Neural crest cell (in vitro differentiated cells): ENCODE measurements around the gene GTF2F2. TPM values are rescaled to one million over a fixed set of nuclear protein-coding genes. Genes with fewer than 3 reads are reported as not detected.
A peak's percentile ranks its signal among the peaks of the same experiment; 100 is the strongest.

Experiments used
- DNase-seq: peaks from one replicate; pipeline ENCODE4 v3.0.0; 2021; ENCODE audit warnings: low read depth, mixed read lengths, low spot score
- H3K27ac Mint-ChIP-seq: one replicate; pipeline ENCODE4 v1.8.0; 2021; ENCODE audit warnings: mild to moderate bottlenecking, mixed read lengths; ENCODE audit not compliant: unreplicated experiment
- H3K27me3 Mint-ChIP-seq: 2 replicates; pipeline ENCODE4 v1.8.0; 2021; ENCODE audit warnings: low read depth, mild to moderate bottlenecking, mixed read lengths
- H3K36me3 Mint-ChIP-seq: 2 replicates; pipeline ENCODE4 v1.8.0; 2021; ENCODE audit warnings: low read depth, mild to moderate bottlenecking, mixed read lengths
- H3K4me1 Mint-ChIP-seq: 2 replicates; pipeline ENCODE4 v1.8.0; 2021; ENCODE audit warnings: mixed read lengths
- H3K4me3 Mint-ChIP-seq: one replicate; pipeline ENCODE4 v1.8.0; 2021; ENCODE audit warnings: mild to moderate bottlenecking, mixed read lengths
- H3K9me3 Mint-ChIP-seq: 2 replicates; pipeline ENCODE4 v1.8.0; 2021; ENCODE audit warnings: mixed read lengths
- CTCF ChIP-seq: fragments of 200-600 bp; sonication (generic); conservative IDR thresholded peaks from 2 replicates; pipeline ENCODE4 v1.5.0; 2021; ENCODE audit warnings: antibody characterized with exemption, mild to moderate bottlenecking
- total RNA-seq: library from RNA; stranded (reverse); gene quantifications from 2 replicates; pipeline ENCODE4 v1.2.1, GENCODE V29; 2021

The GTF2F2 gene
- total RNA-seq, 1 donor from 2014 or later: 25.1 TPM

GRCh38 chr13:45331692-45332035 lies 211.4 kb downstream of the GTF2F2 start:
- no peak for DNase-seq
- H3K4me3 Mint-ChIP-seq: no peak overlapping the region
- peaks cover 48% of the 10 kb centered on the region for H3K4me1 Mint-ChIP-seq
- H3K27ac Mint-ChIP-seq: no peak overlapping the region
- no peak for TF ChIP-seq CTCF
- H3K27me3 Mint-ChIP-seq: no peaks in the 10 kb centered on the region
- H3K9me3 Mint-ChIP-seq: no peaks in the 10 kb centered on the region
- H3K36me3 Mint-ChIP-seq: peaks cover 24% of the 10 kb centered on the region

- Mint-ChIP-seq H3K36me3 (peaks cover 30% of the 10 kb centered on the region), H3K27me3 (no peaks in the 10 kb centered on the region), H3K27ac (peak overlapping the region; percentile 76), H3K9me3 (no peaks in the 10 kb centered on the region), H3K4me3 (peak overlapping the region; percentile 55), H3K4me1 (peaks cover 53% of the 10 kb centered on the region)
- DNase-seq: no peak
- TF ChIP-seq CTCF: no peak
Observed at GRCh38 chr13:45332036-45332830, 211.9 kb downstream of the GTF2F2 start.

- DNase-seq: no peak
- Mint-ChIP-seq H3K4me1 (peaks cover 59% of the 10 kb centered on the region), H3K36me3 (peaks cover 31% of the 10 kb centered on the region), H3K27ac (no peak overlapping the region), H3K4me3 (peak overlapping the region; percentile 55), H3K9me3 (no peaks in the 10 kb centered on the region), H3K27me3 (no peaks in the 10 kb centered on the region)
- no peak for TF ChIP-seq CTCF
Observed at GRCh38 chr13:45332831-45333219, 212.5 kb downstream of the GTF2F2 start.

- no peak for DNase-seq
- no peak for TF ChIP-seq CTCF
- no peak overlapping the region for H3K27ac Mint-ChIP-seq
- peak overlapping the region; percentile 32 for H3K4me3 Mint-ChIP-seq
- H3K4me1 Mint-ChIP-seq: peaks cover 63% of the 10 kb centered on the region
- peaks cover 32% of the 10 kb centered on the region for H3K36me3 Mint-ChIP-seq
- no peaks in the 10 kb centered on the region for H3K27me3 Mint-ChIP-seq
- no peaks in the 10 kb centered on the region for H3K9me3 Mint-ChIP-seq
Observed at GRCh38 chr13:45333251-45333976, 213.1 kb downstream of the GTF2F2 start.

Other genes with a start within 250 kb of the GTF2F2 start
- gene NUFIP1, start 131.0 kb upstream of the GTF2F2 start, total RNA-seq: 11.6 and 12.8 TPM in 2 replicates
- gene GPALPP1, start 131.0 kb upstream of the GTF2F2 start, total RNA-seq: 32.9 and 37.2 TPM in 2 replicates
- not detected in 2 replicates for gene KCTD4, start 80.5 kb downstream of the GTF2F2 start, total RNA-seq
- 2,364 and 2,627 TPM in 2 replicates for gene TPT1, start 220.7 kb downstream of the GTF2F2 start, total RNA-seq